Duodenal mucosa (tissue), 2 donors: Measurements from ENCODE around the gene KRTAP10-9.

Experiments
- H3K27ac ChIP-seq: one replicate; pipeline ENCODE4 v1.7.0; 2013; ENCODE audit warnings: low read depth, low read length
- H3K27me3 ChIP-seq, 2 donors: one replicate each; pipeline ENCODE4 v1.7.0; 2013; ENCODE audit warnings: low read length in 2 of 2, control low read depth in 1 of 2; ENCODE audit not compliant: insufficient read depth in 2 of 2, control insufficient read depth in 1 of 2
- H3K36me3 ChIP-seq, 2 donors: one replicate each; pipeline ENCODE4 v1.7.0; 2013; ENCODE audit warnings: low read length in 2 of 2, control low read depth in 1 of 2; ENCODE audit not compliant: insufficient read depth in 2 of 2, control insufficient read depth in 1 of 2
- H3K4me1 ChIP-seq, 2 donors: one replicate each; pipeline ENCODE4 v1.7.0; 2013; ENCODE audit warnings: low read length in 2 of 2, control low read depth in 1 of 2; ENCODE audit not compliant: insufficient read depth in 2 of 2, control insufficient read depth in 1 of 2
- H3K4me3 ChIP-seq, 2 donors: one replicate each; pipeline ENCODE4 v1.7.0; 2013; ENCODE audit warnings: low read length in 2 of 2, low read depth in 1 of 2
- H3K9ac ChIP-seq, 2 donors: one replicate each; pipeline ENCODE4 v1.7.0; 2013; ENCODE audit warnings: low read length in 2 of 2, low read depth in 1 of 2
- H3K9me3 ChIP-seq, 2 donors: one replicate each; pipeline ENCODE4 v1.7.0; 2013; ENCODE audit warnings: low read length in 2 of 2, control low read depth in 1 of 2; ENCODE audit not compliant: control insufficient read depth in 1 of 2

The KRTAP10-9 gene

GRCh38 chr21:44615466-44615865 is 11.4 kb upstream of the KRTAP10-9 start:
- H3K27me3 ChIP-seq = no peaks in the 10 kb centered on the region
- no peak overlapping the region for H3K4me3 ChIP-seq
- peaks cover 0 to 11% of the 10 kb centered on the region in 2 donors for H3K4me1 ChIP-seq
- H3K9ac ChIP-seq = no peak overlapping the region
- no peak overlapping the region for H3K27ac ChIP-seq
- no peaks in the 10 kb centered on the region for H3K36me3 ChIP-seq
- H3K9me3 ChIP-seq = peaks cover 3% of the 10 kb centered on the region in 2 donors

- H3K4me3 ChIP-seq = no peak overlapping the region
- H3K27ac ChIP-seq = no peak overlapping the region
- peaks cover 0 to 2% of the 10 kb centered on the region in 2 donors for H3K9me3 ChIP-seq
- no peak overlapping the region for H3K9ac ChIP-seq
- no peaks in the 10 kb centered on the region for H3K27me3 ChIP-seq
- no peaks in the 10 kb centered on the region for H3K36me3 ChIP-seq
- peaks cover 0 to 11% of the 10 kb centered on the region in 2 donors for H3K4me1 ChIP-seq
These were observed 10.8 kb upstream of the KRTAP10-9 start for GRCh38 chr21:44615911-44616590.

DNA sequence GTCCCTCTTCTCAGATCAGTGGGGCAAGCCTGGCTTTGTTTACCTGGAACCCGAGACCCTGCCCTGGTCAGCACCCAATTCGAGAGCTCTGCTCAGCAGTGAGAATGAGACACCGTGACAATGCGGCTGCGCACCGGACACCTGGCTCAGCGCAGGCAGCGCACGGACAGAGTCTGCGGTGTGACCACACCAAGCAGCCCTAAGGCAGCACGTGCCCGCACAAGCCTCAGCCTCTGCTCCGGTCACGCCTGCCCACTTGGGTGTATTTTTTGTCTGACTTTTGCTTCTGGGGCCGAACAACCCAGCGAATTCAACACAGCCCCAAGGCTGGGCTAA is 10.3 kb upstream of the KRTAP10-9 start:
- Histone ChIP-seq H3K27me3 (no peaks in the 10 kb centered on the region), H3K4me1 (peaks cover 0 to 11% of the 10 kb centered on the region in 2 donors), H3K36me3 (no peaks in the 10 kb centered on the region), H3K27ac (no peak overlapping the region), H3K9ac (no peak overlapping the region), H3K9me3 (no peaks in the 10 kb centered on the region), H3K4me3 (no peak overlapping the region)

DNA sequence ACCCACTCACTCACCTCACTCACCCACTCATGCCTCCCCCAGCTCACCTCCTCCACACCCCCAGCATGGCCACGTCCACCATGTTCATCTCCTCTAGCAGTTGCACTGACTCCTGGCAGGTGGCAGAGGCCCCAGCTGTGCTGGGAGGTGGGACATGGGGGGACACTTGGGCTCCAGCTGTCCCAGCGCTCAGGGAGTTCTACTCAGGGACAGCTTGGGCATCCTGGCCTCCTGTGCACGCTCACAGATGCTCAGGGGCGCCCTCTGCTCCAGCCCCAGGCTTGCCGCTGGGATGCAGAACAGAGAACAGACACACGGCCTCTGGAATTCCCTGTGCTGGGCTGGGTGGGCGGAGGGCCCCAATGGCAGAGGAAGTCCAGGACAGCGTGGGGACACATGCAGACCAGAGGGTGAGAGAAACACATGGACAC is 9.8 kb upstream of the KRTAP10-9 start:
- Histone ChIP-seq H3K27me3 (no peaks in the 10 kb centered on the region), H3K36me3 (no peaks in the 10 kb centered on the region), H3K4me1 (peaks cover 0 to 11% of the 10 kb centered on the region in 2 donors), H3K4me3 (no peak overlapping the region), H3K9ac (no peak overlapping the region), H3K9me3 (no peaks in the 10 kb centered on the region), H3K27ac (no peak overlapping the region)

GRCh38 chr21:44618504-44618903 is 8.4 kb upstream of the KRTAP10-9 start:
- Histone ChIP-seq H3K4me3 (no peak overlapping the region), H3K27me3 (no peaks in the 10 kb centered on the region), H3K27ac (no peak overlapping the region), H3K4me1 (peaks cover 0 to 11% of the 10 kb centered on the region in 2 donors), H3K36me3 (no peaks in the 10 kb centered on the region), H3K9ac (no peak overlapping the region), H3K9me3 (peaks cover 5 to 7% of the 10 kb centered on the region in 2 donors)

- H3K4me3 ChIP-seq = no peak overlapping the region
- peaks cover 0 to 11% of the 10 kb centered on the region in 2 donors for H3K4me1 ChIP-seq
- H3K36me3 ChIP-seq = no peaks in the 10 kb centered on the region
- H3K27me3 ChIP-seq = no peaks in the 10 kb centered on the region
- H3K9ac ChIP-seq = no peak overlapping the region
- H3K27ac ChIP-seq = no peak overlapping the region
- peaks cover 9% of the 10 kb centered on the region in 2 donors for H3K9me3 ChIP-seq
These were observed 8.0 kb upstream of the KRTAP10-9 start for GRCh38 chr21:44618909-44619308.

DNA sequence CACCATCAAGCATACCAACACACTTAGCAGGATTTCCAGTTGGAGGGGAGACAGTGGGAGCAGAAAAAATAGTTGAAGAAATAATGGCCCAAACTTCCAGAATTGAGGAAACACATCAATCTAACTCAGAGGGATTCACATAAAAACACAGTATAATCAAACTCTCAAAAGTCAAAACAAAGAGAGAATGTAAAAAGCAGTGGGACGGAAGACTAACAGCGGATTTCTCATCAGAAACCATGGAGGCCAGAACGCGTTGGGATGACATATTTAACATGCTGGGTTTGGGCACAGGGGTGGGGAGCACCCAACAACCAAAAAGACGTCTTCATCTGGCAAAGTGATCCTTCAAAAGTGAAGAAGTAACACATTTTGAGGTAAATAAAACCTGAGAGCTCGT is 7.0 kb upstream of the KRTAP10-9 start:
- Histone ChIP-seq H3K4me3 (no peak overlapping the region), H3K27ac (no peak overlapping the region), H3K36me3 (no peaks in the 10 kb centered on the region), H3K4me1 (peaks cover 0 to 11% of the 10 kb centered on the region in 2 donors), H3K9ac (no peak overlapping the region), H3K9me3 (peaks cover 11 to 15% of the 10 kb centered on the region in 2 donors), H3K27me3 (no peaks in the 10 kb centered on the region)

DNA sequence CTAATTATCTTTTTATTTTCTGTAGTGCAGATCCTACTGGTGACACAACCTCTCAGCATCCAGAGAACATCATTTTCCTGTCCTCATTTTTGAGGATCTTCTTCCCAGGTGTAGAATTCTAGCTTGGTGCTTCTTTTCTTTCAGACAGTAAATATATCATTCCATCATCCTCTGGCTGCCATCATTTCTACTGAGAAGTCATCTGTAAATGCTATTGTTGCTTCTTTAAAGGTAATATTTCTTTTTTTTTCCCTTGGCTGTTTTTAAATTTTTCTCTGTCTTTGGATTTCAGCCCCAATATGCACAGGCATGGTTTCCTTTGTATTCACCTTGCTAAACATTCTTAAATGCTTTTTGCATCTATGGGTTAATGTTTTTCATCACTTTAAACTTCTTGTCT is 3.3 kb upstream of the KRTAP10-9 start:
- Histone ChIP-seq H3K4me1 (peaks cover 0 to 8% of the 10 kb centered on the region in 2 donors), H3K4me3 (no peak overlapping the region), H3K27me3 (no peaks in the 10 kb centered on the region), H3K27ac (no peak overlapping the region), H3K9me3 (peaks cover 11 to 15% of the 10 kb centered on the region in 2 donors), H3K36me3 (no peaks in the 10 kb centered on the region), H3K9ac (no peak overlapping the region)

GRCh38 chr21:44625756-44626155 is 1.1 kb upstream of the KRTAP10-9 start:
- Histone ChIP-seq H3K27me3 (peaks cover 0 to 5% of the 10 kb centered on the region in 2 donors), H3K9ac (no peak overlapping the region), H3K4me3 (no peak overlapping the region), H3K9me3 (peaks cover 11 to 15% of the 10 kb centered on the region in 2 donors), H3K36me3 (no peaks in the 10 kb centered on the region), H3K27ac (no peak overlapping the region), H3K4me1 (no peaks in the 10 kb centered on the region)

DNA sequence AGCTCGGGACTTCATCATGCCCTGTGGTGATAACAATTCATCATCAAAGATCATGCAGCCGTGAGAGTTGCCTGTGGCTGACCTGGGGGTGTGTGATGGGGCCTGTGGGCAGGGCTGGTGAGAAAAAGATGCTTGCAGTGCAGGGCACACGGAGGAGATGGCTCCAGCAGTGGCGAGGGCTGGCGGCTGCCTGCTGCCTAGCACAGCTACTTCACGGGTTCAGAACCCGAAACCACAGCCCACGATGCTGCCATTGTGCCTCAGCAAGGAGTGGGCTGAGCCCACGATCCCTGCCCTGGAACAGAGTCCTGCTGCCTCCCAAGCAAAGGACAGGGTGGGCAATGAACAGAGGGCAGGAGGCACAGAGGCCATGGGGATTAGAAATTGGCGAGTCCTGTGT is 631 bp upstream of the KRTAP10-9 start:
- H3K27ac ChIP-seq = no peak overlapping the region
- peaks cover 0 to 5% of the 10 kb centered on the region in 2 donors for H3K27me3 ChIP-seq
- no peak overlapping the region for H3K4me3 ChIP-seq
- H3K36me3 ChIP-seq = no peaks in the 10 kb centered on the region
- H3K9me3 ChIP-seq = peaks cover 11 to 15% of the 10 kb centered on the region in 2 donors
- no peaks in the 10 kb centered on the region for H3K4me1 ChIP-seq
- H3K9ac ChIP-seq = no peak overlapping the region
